ENCODE data around the gene TIMP3.

Gene TIMP3

DNA sequence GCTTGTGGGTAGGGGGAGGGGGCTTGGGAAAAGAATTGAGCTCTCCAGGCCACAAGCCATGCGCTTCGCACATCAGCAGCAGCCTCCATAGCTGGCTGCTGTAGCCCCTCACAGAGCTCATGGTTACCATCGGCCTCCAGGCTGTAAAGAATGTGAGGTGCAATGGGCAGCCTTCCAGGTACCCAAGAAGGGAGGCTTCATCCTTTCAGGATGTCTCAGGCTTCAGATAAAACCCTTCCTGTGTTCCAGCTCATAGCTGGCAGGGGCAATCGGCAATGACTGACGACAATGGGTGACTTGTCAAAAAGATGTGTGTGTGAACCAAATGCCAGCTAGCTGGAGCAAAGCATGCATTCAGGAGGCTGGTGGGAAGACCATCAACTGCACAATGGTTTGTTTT, 102.0 kb downstream of the TIMP3 start:
- DNase-seq (ENCODE audit: extremely low read depth, low read depth): no peak
- TF ChIP-seq, protein P1, sequence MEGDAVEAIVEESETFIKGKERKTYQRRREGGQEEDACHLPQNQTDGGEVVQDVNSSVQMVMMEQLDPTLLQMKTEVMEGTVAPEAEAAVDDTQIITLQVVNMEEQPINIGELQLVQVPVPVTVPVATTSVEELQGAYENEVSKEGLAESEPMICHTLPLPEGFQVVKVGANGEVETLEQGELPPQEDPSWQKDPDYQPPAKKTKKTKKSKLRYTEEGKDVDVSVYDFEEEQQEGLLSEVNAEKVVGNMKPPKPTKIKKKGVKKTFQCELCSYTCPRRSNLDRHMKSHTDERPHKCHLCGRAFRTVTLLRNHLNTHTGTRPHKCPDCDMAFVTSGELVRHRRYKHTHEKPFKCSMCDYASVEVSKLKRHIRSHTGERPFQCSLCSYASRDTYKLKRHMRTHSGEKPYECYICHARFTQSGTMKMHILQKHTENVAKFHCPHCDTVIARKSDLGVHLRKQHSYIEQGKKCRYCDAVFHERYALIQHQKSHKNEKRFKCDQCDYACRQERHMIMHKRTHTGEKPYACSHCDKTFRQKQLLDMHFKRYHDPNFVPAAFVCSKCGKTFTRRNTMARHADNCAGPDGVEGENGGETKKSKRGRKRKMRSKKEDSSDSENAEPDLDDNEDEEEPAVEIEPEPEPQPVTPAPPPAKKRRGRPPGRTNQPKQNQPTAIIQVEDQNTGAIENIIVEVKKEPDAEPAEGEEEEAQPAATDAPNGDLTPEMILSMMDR (IDR thresholded peaks at IDR 0.05; ENCODE audit: low read depth, low read length): no peak

DNA sequence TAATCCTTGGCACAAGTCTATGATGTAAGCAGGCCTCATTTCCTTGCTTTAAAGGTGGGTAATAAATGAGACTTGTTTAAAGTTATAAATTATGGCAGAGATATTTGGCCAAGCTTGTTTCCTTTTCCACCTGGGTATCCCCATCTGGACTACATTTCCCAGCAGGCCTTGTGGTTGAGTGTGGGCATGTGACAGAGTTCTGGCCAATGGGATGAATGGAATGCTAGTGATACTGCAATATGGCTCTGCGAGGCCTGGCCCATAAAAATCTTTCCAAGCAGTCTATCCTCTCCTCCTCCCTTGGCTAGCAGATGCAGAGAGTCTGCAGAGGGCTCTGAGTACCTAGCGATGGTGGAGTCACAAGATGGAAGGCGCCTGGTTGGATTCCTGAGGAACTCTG, 102.5 kb downstream of the TIMP3 start:
- TF ChIP-seq, protein P1 (IDR thresholded peaks at IDR 0.05; ENCODE audit: low read depth, low read length): no peak
- no peak for DNase-seq (ENCODE audit: extremely low read depth, low read depth)

DNA sequence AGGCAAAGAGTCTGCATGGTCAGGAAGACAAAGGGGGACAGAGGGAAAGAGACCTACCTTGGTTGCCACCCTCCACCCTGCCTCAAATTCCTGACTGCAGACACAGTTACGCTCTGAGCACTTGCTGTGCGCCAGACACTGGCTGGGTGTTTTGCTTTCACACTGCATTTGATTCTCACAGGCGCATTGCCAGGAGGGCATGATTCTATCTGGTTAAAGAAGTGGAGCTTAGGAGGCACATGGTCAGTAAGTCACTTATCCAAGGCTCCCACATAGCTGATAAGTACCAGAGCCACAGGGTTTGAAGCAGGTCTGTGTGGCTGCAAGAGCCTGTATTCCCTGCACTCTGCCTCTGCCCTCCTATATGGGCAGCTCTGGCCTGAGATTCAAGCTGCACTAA, 103.9 kb downstream of the TIMP3 start:
- TF ChIP-seq, protein P1 (IDR thresholded peaks at IDR 0.05; ENCODE audit: low read depth, low read length): no peak
- no peak for DNase-seq (ENCODE audit: extremely low read depth, low read depth)

DNA sequence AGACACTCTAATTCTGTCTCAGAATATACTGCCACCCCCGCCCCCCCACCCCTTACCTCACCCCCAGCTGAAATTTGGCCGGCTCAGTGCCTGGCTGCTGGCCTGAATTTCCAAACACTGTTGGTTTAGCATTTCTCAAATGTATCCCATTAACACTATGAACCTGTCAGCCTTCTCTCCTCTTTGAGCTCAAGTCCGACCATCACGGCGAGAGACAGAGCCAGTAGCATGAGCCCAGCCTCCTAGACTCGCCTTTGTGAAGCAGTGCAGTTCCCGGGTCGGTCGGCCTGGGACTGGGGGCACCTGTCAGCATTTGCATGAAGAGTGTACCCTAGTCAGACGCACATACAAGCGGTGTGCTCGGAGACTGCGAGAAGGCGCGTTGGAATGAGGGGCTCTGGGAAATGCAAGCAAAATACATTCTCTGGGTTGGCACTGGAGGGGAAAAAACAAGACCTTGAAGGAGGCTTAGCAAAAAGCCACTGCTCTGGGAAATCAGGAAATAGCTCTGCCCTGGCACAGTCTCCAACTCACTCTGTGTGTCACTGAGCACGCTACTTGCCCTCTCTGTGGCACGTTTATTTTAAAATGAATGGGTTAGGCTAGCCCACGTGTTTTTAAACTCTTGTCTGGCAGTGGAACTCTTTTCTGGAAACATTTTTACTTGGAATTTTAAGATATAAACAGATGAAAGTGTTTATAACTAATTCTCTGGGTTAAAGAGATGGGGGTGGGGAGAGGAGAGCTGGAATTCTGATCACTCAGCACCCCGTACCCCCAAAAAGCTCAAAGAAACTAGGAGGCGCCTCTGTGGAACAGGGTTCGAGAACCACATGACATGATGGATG, 108.3 kb downstream of the TIMP3 start:
- TF ChIP-seq, protein P1 (IDR thresholded peaks at IDR 0.05; ENCODE audit: low read depth, low read length): no peak
- no peak for DNase-seq (ENCODE audit: extremely low read depth, low read depth)

DNA sequence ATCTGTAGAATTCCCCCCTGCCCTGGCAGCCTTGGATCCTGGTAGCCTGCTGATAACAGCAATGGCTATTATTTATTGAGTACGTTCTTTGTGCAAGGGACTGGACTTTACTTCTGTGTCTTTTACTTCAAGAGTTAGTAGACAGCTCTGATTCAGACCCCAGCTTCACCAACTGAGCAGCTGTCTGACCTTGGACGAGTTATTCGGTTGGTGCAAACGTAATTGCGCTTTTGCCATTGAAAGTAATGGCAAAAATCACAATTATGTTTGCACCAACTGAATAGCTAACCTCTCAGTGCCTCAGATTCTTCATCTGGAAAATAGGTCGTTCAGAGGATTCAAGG, 108.9 kb downstream of the TIMP3 start:
- no peak for DNase-seq (ENCODE audit: extremely low read depth, low read depth)
- TF ChIP-seq, protein P1 (IDR thresholded peaks at IDR 0.05; ENCODE audit: low read depth, low read length): no peak

DNA sequence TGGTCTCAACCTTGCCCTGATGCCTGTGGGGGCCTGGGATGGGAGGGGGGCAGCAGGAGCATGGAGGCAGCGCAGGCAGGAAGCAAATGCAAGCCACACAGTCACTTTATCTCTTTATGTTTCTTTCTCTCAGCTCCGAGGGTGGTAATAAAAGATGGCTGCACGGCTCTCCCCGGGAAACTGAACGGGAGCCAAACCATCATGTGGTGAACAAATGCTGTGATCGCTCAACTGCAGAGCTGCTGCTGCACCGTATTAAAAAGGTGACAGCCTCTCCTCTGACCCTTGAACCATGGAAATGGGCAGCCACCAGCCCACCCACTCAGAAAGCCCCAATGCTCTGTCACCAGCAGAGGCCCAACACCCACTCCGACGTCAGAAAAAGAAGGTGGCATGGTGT, 110.0 kb downstream of the TIMP3 start:
- no peak for DNase-seq (ENCODE audit: extremely low read depth, low read depth)
- TF ChIP-seq, protein P1 (IDR thresholded peaks at IDR 0.05; ENCODE audit: low read depth, low read length): no peak
